Stimulated activated CD8-positive, alpha-beta memory T cell treated with anti-CD3 and anti-CD28 coated beads, Interleukin-4, amount 100 ng/mL, for 48 hours (primary cell): ENCODE data around the gene HSF2BP.
A peak's percentile ranks its signal among the peaks of the same experiment; 100 is the strongest.
"Not testable (repeated sequence)": the region's sequence is repeated elsewhere in the genome, so short reads cannot be mapped to it uniquely, and the experiment has no call there.

ENCODE experiments used
- DNase-seq: peaks from one replicate; pipeline ENCODE4 v3.0.0-alpha.2; 2020

The HSF2BP gene

DNA sequence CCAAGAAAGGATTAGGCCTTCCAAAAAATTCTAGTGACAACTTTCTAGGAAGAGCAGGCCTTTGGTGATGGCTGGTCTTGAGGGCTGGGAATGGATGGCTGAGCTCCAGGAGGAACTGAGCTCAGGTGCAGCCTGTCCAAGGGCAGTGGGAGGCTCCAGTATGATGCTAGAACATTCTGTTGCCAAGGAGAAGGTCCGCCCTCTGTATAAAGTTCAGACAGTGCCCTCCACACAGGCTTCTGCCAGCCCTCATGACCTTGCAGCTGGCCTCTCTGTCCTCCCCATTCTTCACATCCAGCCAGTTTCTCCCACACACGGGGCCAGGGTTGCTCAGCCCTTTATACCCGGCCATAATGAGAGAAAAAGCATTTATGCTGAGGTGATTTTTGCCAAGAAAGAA lies 146.3 kb downstream of the HSF2BP start:
- not testable (repeated sequence) for DNase-seq

- DNase-seq, result not testable (repeated sequence)
Observed at GRCh38 chr21:43511209-43511608, 148.1 kb downstream of the HSF2BP start.

GRCh38 chr21:43510669-43511068 lies 148.6 kb downstream of the HSF2BP start:
- DNase-seq, result not testable (repeated sequence)

GRCh38 chr21:43503892-43504291 lies 155.4 kb downstream of the HSF2BP start:
- DNase-seq, result not testable (repeated sequence)

DNA sequence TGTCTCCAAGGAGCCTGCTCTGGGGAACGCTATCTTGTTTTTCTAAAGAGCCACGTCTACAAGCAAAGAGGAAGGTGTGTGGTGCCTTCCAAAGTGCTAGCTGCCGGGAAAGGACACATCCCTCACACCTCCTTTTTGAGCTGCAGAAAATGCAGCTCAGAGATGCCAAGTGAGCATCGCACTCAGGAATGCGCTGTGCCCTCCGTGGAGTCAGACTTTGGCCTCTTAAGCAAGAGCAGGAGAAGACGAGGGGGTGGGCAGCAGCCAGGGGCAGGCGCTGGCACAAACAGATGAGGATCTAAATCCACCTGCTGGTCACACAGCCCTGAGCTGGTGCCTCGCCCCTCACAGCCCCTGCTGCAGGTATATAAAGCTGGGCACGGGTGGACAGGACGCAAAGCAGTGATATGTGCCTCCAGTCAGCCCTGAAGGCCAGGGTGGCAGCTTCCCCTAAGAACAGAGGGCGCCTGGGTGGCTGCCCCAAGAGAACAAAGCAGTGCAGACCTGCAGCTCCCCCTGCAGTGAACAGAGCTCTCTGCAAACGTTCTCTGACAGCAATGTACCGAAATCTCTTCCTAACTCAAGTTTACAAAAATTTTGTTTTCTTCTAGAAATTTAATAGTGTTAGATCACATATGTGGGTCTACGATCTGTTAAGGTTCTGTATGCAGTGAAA lies 156.1 kb downstream of the HSF2BP start:
- DNase-seq, result not testable (repeated sequence)

DNA sequence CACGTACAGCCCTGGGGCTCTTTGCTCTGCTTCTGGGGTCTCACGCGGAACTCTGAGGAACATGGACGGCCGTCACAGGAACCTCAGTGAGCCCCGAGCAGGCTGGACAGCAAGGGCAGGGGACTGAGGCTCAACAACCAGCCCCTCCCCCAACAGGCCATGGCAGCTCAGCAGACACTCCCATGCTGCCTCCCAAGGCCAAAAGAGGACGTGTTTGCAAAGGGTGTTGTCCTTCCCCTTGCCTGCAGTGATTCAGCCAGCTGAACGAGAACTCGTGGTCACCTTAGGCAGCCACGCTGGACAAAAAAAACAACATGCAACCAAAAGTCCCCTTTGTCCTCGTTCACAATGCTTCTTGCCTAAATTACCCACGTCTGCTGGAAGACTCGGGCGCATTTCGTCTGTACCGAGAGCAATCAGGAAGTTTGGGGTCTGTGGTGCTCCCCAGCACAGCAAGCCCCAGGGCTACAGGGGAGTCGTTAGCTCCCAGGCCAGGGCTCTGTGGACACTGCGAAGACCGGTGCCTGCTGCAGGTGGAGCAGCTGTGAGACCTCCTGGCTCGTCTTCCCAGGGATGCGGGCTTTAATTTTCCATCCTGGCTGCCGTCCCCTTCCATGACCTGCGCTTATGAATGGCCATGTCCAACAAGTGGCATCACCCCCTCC lies 156.7 kb downstream of the HSF2BP start:
- DNase-seq, result not testable (repeated sequence)

- not testable (repeated sequence) for DNase-seq
Observed at GRCh38 chr21:43498924-43499323, 160.4 kb downstream of the HSF2BP start.

- not testable (repeated sequence) for DNase-seq
Observed at GRCh38 chr21:43498065-43498464, 161.2 kb downstream of the HSF2BP start.

DNA sequence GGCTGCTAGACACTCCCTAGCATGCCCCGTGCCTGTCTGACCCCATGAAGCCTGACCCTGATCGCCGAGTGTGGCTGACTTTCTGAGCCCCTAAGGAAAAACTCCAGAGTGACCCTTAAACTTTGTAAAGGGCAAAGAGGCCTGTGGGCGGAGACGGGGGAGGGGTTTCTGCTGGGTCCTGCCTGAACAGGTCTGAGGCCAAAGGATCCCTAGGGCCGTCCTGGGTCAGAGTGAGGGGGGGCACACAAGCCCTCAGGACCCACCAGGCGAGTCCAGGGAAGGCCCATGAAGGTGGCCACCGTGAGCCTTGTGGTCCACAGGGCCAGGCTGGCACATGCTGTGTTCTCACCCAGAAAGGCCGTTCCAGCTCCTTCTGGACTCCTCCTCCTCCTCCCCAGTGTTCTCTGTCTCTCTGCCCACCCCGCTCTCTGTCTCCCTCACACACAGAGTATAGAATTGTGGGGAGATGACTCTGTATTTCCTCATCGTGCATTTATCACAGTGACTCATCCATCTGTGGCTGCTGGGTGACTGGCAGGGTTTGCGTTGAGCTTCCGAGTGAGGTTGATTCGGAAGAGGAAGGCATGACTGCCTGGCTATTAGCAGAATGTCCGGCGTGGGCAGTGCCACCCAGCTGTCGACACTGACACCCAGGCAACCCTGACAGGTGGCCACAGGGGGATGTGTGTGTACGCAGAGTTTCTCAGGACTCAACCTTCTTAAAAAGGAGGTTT lies 164.8 kb downstream of the HSF2BP start:
- peak; percentile 1 for DNase-seq

DNA sequence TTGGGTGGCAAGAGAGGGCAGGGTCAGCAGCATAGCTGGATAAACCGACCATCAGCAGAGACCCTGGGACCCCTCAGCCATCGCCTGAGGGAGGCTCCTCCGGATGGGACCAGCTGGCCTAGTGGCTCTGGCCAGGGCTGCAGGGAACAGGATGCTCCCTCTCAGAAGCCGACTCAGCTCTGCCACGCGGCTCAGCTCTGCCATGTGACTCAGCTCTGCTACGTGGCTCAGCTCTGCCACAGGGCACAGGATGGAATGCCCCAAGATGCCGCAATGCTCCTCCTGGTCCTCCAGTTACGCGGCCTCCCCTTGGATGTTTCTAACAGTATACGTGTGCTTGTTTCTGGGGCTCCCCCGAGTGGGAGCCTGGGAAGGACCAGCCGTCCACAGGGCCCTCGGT lies 165.8 kb downstream of the HSF2BP start:
- DNase-seq, result not testable (repeated sequence)

DNA sequence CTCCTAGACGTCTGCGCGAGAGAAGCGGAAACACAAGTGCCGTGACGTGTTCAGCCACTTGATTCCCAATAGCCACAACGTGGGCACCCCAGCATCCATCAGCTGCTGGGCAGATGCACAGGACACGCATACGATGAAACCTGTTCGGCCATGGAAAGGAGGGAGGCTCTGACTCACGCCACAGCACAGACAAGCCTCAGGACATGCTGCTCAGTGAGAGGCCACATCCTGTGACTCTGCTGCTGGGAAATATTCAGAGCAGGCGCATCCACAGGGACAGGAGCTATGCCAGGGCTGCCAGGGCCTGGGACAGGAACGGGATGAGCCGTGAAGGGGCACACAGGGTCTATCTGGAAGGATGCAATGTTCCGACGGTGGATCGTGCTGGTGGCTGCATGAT lies 171.1 kb downstream of the HSF2BP start:
- DNase-seq, result not testable (repeated sequence)

DNA sequence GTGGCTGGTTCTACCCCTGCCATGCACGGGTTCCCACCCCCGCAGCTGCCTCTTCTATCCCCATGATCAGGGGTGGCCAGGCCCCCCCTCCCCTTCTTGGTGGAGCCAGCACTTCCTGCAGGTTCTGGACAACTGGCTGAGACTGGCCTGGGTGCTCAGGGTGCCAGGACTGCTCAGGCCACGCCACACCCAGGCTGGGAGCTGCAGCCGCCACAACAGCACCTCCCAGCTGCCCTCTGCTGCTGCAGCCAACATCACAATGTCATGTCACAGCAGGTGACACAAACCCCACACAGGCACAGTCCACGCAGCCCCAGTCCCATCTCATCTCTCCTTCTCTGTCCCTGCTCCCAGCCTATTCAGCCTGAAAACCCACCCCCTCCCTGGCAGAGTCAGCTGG lies 173.2 kb downstream of the HSF2BP start:
- not testable (repeated sequence) for DNase-seq

DNA sequence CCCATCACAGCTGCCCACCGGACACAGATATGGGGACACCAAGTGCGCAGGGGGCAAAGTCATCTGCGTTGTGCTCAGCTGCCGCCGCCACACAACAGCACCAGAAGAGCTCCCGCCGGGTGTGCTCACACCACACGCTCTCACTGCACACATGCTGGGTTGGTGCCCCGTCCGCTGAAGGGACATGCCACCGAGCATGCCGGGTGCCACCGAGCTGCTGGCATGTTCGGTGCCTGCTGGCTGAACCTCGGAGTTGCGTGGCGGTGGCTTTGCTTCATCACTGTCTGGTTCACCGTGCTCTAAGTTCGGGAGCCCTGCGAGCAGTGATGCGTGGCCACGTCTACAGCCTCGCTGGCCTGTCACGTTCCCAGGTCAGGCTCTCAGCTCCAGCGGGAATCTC lies 174.3 kb downstream of the HSF2BP start:
- DNase-seq, result not testable (repeated sequence)

- DNase-seq, result not testable (repeated sequence)
Observed at GRCh38 chr21:43479197-43479596, 180.1 kb downstream of the HSF2BP start.
